Stimulated activated CD4-positive, alpha-beta T cell treated with anti-CD3 and anti-CD28 coated beads, Interleukin-1b, Interleukin-23, amount 100 ng/mL, for 1 hour (primary cell): Measurements from ENCODE around the gene NR3C2.

ENCODE experiments used
- DNase-seq, 2 donors: peaks; one replicate each; pipeline ENCODE4 v3.0.0-alpha.2; 2020; ENCODE audit warnings: low read depth in 2 of 2

Gene NR3C2

DNA sequence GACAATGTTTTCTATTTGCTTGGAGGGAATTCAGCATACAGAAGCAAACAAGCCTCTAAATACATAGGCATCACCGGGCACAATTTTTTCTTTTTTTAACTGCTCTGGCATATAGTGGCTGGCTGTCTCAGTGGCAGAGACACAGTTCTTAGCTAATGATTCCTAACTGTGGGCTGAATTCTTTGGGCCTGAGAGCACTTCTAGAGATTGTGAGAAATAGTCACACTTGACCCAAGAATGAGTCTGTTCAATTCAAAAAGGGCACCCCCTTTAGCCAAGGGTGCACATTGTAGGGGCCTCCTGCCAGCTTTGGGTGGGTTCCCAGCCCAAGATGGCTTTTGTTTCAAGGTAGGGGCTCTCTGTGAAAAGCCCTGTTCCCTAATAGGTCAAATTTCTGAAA is 364.6 kb downstream of the NR3C2 start:
- no peak for DNase-seq

DNA sequence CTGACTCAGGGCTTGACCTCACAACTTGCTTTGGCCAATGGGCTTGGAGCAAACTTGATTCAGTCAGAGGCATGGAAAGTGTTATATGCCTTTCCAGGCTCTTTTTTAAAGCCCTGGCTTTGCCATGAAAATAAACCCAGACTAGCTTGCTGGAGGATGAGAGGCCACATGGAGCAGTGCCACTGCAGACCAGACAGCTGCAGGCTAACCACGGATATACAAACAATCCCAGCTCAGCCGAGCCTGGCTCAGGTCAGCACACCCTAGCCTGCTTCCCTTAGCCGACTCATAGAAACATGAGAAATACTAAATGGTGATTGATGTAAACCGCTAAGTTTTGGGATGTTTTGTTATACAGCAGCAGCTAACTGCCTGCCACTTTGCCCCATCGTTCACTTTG is 365.2 kb downstream of the NR3C2 start:
- no peak for DNase-seq

DNA sequence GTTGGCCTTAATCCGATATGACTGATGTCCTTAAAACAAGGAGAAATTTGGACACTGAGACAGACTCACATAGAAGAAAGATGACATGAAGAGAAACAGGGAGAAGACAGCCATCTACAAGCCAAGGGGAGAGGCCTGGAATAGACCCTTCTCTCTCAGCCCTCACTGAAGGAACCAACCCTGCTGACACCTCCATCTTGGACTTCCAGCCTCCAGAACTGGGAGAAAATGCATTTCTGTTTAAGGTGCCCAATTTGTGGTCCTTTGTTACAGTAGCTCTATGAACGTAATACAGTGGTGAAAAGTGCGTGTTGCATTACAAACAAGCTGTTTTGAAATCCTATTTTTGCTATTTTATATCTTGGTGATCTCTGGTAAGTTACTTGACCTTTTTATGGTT is 366.8 kb downstream of the NR3C2 start:
- no peak for DNase-seq

DNA sequence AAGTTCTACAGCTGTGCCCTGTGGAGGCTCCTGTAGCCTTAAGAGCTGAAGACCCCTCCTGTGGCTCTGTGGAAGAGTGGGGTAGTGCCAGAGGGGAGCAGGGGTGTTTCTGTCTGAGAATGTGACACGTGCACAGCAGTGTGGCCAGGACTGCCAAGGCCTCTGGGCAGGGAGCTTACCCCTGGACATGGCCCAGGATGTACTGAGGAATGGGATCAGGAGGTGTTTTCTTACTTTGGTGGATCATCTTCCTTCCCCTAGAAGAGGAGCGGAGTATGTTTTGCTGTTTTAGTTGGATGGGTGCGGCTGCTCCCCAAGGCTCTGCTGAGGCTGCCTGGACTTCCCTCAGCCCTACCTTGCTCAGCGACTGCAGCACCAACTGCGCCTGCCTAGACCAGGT is 367.8 kb downstream of the NR3C2 start:
- DNase-seq: no peak

DNA sequence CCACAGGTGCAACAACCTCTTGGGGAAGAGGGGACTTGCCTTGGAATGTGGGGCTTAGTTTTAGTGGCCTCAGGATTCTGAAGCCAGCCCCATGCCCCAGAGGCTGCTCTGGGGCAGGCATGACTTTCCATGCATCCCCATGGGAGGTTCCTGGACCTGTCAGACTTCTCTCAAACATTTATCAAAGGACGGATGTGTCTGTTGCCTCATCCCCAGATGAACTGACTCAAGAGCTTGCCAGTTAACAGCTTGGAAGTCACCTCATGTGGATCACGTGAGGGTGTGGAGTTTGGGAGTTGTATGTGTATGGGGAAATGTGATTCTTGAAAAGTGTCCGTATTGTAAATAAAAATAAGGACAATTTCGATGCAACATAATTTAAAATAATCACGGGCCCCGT is 368.9 kb downstream of the NR3C2 start:
- DNase-seq: no peak

DNA sequence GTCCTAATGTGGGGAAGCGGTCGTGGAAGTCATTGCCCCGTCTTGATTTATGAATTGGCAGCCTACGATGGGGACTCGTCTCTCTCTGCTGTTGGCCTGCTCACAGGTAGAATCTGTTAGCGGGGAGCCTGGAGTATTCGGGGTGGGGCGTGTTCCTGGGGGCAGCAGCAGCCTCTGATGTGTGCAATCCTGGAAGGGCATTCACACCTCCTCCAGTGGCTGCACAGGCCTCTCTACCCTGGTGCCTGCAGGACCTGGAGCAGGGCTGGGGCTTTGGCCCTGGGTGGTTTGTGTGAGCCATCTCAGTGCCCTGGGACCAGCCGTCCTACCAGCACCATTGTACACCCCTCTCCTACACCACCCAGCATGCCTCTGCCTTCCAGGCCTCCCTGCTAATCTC is 369.4 kb downstream of the NR3C2 start:
- no peak for DNase-seq

DNA sequence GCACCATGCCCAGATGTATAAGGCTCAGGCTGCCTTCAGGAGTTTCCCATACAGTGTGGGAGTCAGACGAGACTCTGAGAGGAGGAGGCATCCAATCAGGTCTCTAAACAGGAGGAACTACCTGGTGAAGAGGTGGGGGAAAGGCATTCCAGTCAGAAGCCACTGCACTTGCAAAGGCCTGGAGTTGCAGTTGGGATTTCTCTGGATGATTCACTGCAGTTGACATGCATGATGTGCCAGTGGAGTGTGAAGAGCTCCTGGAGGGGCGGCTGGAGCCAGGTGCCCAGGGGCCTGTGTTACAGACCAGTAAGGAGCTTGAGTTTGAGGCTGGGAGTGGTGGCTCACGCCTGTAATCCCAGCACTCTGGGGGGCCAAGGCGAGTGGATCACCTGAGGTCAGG is 371.2 kb downstream of the NR3C2 start:
- no peak for DNase-seq

DNA sequence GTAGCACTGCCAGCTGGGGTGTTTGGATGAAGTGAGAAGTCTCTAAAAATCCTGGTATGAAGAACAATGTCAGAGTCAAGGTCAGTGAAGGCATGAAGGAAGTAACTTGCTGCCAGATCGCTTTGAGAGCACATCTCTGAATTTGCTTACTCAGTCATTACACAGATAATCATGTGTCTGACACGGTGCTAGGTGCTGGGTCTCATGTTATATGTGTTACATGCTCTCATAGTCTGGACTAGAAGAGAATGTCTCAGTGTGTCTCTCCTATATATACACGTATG is 372.4 kb downstream of the NR3C2 start:
- no peak for DNase-seq

DNA sequence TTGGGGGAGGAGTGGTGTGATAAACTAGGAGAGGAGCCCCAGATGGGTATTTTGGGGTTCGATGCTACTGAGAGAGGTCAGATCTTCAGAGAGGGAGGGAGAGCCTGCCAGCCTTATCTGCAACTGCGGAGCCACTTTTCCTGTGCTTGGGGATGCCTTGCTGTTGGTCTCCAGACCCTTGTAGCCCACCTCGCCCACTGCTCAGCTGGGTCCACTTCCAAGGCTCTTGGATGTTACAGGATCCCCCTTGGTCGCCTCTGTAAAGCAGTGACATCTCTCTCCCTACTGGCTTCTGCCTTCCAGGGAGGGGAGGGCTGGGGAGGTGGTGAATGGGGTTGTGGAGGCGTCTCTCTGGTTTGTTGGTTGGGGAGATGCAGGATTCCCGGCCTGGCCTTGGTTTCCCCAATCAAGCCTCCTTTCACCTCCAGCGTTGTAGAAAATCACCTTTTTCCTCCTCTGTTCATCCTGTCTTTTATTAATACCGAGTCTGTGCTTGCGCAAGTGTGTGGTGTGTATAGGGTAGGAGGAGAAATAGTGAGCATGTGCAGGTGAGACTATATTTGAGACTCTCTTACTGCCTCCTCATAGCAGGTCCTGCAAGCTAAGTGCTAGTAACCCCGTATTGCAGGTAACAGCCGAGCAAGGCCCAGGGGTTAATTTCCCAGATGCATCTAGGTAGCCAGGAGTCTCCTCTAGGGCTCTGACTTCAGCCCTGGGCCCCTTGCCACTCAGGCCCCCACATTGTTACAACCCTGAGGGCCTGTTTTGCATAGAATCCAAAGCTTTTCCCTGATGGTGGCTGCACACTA is 372.9 kb downstream of the NR3C2 start:
- DNase-seq: no peak

DNA sequence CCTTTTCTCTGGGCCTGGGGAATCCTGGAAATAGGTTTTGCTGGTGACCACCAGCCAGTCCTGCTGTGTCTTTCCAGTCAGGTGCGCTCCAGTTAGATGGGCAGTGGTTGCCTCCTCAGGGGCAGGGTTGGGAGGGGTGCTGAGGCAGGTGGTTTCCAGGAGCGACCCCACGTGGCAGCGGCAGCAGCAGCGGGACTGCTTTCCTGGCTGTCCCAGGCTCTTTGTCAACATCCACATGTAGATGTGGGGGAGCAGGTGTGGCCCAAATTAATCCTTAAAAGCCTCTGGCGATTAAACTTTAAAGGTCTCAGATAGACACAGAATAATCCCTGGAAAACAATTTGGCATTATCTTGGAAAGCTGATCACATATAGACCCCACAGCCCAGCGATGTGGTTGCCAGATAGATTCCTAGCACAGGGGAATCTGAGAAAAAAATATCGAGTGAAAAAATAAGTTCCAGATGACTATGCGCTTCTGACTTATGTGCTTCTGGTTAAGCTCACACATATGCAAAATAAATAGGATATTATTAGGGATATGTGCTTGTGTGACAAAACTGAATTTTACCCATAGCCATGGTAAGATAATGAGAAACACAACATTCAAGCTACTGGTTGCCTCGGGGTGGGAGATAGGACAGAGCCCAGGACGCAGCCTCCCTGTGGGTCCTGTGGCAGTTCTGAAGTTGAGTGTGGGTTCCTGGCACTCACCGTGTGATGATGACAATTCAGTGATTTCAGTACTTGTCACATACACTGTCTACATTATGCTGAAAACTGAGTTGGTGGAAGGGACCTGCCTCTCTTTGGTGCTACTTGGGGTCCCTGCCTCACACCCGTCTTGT is 373.9 kb downstream of the NR3C2 start:
- DNase-seq: no peak

DNA sequence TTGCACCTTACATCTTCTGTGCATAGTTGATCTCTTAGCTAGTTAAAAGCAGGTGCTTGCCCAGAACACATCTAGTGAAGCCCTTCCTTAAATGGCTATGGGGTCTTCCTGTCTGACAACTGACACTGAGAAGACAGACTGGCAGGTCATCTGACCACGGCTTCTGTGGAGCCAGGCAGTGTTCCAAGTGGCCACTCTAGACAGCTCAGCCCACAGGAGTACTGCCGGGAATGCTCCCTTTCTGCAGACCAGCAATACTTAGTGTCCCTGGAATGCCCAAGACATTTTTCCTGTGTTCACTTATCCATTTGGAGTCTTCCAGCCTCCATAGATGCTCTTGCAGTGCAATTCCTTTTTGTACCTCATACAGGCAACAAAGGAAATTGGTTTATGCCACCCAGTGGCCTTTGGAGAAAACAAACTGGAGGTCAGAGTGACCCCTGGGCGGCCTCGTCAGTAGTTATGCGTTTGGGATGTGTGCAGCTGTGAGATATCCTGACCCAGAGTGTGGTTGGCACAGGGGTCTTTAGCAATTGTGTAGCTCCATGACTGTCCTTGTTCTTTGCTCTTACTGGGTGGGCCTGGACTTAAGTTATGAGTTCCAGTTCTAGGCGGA is 374.8 kb downstream of the NR3C2 start:
- no peak for DNase-seq

DNA sequence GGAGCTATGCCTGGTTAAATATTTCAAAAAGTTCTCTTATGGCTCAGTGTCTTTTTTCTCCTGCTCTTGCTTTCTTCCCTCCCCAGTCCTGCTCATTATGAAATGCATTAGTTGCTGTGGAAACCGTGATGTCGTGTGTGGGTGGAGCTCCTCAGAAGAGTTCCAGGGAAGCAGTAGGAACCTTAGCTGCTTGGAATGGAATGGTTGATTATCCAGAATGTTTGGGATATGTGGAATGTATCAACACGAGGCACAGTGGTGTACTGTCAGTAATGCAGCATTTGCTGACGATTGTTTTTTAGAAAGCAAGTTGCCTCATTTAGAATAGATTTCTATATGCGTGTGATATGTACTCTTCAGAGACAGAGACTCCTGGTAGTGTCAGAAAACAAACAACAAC is 377.1 kb downstream of the NR3C2 start:
- DNase-seq: no peak

DNA sequence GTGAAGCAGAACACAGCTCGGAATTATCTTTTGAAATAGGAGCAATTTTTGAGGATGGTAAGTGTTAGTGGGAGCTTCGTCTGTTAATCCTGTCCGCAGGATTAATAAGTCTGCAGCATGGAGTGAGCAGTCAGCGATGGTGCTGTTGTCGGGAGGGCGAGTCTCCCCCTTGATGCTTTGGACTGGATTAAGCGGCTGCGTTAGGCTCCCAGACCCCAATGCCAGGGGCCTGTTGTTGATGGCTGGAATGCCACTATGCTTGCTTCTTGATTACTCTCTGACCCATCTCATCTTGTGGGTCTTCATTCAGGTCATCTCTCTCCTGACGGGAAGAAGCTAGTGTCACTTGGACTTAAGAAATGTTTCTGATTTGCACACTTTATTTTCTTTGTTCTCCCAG is 377.8 kb downstream of the NR3C2 start:
- DNase-seq: no peak

DNA sequence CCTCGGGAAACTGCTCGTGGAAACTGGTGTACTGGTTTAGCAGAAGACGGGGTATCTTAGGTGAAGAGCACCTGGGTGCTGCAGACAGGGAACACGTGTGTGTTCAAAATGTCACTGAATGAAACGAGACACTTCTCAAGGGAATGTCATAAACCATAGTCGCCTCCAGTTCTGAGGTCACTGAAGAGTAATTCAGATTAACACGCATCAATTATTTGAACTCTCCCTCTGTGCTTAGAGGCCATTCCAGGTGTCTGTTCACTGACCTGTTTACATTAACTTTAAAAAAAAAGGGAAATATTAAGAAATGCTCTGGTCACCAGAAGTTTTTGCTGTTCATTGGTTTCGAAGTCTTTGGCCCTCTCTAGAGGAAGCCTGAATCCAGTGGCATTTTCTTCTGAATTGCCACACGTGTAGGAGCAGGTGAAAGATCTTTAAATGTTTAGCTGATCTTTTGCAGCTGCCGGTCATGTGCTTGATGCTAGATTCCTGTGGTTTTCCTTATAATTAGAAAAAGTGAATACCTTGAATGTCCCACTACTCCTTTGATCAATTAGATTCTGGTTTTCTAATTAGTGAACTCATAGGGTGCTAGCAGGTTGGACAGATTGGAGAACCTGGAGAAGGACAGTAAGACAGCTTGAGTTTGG is 379.8 kb downstream of the NR3C2 start:
- no peak for DNase-seq

DNA sequence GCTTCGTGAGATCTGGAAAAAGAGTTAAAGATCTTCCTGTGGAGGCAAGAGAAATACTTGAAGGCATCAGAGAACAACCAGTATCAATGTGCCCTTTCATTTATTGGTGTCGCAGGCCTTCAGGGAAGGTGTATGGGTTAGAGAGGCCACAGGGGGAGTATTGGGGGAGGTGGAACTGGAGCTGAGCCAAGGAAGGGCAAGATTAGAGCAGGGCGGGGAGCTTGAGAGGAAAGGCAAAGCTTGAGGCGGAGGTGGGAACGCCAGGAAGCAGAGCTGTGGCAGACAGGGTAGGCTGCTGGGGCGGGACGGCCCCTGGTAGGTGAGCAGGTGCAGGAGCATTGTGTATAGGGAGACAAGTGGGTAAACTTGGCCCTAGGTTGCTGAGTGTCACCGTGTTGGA is 380.4 kb downstream of the NR3C2 start:
- no peak for DNase-seq

DNA sequence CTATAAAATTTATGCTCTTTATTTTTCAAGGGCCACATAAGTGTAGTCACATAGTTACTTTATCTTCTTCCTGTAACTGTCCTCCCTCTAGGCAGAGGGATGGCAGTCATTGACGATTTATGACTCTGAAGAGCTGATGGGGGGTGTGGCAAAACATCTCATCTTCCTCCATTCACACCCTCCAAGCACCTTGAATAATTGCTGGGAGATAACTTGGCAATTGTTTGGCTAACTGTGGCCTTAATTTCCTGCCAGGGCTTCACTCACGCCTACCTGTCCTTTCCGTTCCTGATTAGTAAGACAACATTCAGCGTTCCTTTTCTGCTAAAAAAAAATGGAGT is 381.1 kb downstream of the NR3C2 start:
- DNase-seq: no peak

DNA sequence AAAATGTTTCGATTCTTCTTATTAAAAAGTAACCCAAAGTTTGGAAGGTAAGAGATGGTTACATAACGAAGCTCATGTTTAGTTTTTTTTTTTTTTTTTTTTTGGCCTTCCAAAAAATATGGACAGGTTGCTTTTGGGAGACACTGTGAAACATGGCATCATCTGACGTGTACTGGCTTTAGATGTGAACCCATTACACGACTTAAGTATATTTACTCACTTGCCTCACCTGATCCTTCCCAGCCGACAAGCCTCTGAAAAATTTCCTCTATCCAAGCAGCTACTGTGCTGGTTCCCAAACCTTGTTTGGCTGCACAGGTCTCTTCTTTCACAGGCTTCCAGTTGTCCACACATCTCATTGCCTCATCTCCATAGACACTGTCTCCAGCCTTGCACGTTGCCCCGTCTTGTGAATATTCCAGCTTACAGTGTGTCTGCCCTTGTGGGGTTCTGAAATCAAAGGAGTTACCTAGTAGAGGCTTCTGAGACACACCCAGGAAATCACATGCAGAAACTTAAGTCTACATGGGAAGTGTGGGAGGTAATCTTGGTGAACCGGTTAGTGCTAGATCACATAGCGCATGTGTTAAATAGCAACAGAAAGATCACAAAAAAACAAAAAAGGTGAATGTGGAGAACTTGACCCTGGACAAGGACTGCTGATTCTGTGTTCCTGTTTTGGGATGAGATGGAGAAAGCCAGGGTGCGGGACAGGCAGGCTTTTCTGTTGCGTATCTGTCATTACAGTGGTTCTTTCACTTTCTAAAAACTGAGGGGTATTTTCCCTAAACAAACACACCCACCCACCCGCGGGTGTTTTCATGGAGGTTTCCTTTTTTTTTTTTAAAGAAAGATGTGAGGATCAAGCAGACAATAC is 381.7 kb downstream of the NR3C2 start:
- no peak for DNase-seq

DNA sequence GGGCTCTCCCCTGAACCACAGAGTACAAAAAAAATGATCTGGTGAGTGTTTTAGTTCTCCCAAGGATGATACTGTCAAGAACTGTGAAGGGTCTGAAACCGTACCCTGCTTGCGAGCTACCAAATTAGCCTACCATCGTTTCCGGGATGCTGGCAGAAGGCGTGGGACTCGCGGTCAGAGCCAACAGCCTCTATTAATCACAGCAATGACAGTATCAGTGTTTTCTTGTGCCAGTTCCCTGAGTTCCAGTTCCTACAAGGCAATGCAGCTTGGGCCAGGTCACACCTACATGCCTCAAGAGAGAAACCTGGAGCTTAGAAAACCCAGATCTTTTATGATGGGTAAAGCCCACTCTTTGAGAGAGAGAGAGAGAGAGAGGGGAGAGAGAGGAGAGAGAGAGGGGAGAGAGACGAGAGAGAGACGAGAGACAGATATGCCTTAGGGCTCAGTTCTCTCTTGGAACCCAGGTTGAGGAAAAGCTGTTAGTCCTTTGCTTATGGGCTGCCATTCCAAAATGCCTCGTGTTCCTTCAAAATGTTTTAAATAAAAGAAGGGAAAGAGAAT is 382.5 kb downstream of the NR3C2 start:
- DNase-seq: no peak

DNA sequence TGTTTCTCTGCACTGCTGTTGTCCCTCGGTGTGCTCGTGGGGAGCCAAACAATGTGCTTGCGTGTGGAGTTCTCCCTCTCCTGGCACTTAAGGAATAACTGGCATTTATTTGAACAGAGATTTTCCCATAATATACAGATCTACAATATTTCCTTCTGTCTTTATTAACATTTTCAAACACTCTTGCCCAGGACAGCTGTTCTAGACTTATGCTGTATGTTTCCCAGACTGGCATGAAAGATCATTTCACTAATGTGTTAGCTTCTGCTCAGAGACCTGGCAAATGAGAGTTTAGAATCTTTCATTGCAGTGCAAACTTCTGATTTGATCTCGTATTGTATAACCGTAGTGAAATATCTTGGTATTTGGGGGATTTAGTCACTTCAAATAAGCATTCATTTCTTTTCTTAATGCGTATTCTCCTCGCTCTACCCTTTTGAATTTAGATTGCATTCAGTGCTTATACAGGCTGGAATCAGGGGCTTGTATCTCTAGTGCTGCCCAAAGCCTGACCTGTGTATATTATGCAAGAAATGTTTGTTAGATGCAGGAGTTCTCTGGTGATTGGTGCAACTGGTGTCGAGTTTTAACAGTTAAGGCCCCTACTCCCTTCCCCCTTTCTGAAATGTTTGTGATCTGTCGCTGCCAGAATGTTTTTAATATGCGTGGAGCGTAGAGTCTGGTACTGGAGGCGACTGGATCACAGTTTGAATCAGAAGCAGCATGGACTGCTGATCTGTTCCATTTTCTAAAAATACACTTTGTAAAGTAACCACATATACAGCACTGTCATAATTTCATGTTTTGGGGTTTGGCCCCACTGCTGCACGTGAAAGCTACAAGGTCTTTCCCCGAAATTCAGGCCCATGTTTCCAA is 384.0 kb downstream of the NR3C2 start:
- no peak for DNase-seq

DNA sequence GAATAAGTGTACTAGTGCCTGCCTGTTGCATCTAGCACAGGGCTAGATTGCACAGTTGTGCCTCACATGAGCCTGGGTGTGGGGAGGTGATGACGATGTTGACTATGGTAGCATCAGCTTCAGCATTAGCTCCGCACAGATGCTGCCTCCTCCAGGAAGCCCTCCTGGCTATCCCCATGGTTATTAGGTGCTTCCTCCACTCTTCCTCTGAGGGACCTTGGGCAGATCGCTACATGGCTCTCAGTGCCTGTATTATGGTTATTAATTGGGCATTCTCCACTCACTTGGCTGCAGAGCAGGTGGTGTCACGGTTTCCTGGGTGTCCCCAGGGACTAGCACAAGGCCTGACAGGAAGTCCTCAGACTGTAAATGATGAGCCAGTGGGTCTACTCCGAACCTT is 384.7 kb downstream of the NR3C2 start:
- DNase-seq: no peak
